VCaP (cell line): ENCODE data around the gene PPIB.

Experiments
- H3K27ac ChIP-seq: fragments of 450-650 bp; 2 replicates; pipeline ENCODE4 v1.5.1; 2017
- TF ChIP-seq, protein P1 (sequence below): fragments of 450-650 bp; conservative IDR thresholded peaks from 2 replicates; pipeline ENCODE4 v1.5.1; 2017; ENCODE audit warnings: mild to moderate bottlenecking, moderate library complexity

PPIB gene

DNA sequence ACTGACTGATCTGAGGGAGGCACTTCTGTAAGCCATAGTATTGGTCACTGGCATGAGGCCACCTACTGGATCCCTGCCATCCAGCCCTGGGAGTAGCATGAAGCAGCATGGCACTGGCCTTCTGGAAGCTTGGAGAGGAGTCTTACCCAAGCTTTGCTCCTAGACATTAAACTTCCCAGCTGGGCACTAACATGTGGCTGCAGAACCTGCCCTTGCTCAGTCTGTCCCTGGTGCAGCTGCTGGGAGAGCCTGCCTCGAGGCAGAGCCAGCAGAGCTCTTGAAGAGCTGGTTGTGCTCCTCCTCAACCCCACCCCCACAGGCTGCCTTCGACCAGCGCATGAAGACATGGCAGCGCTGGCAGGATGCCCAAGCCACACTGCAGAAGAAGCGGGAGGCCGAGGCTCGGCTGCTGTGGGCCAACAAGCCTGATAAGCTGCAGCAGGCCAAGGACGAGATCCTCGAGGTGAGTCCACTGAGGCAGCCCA, 28.4 kb downstream of the PPIB start:
- TF ChIP-seq, protein P1, sequence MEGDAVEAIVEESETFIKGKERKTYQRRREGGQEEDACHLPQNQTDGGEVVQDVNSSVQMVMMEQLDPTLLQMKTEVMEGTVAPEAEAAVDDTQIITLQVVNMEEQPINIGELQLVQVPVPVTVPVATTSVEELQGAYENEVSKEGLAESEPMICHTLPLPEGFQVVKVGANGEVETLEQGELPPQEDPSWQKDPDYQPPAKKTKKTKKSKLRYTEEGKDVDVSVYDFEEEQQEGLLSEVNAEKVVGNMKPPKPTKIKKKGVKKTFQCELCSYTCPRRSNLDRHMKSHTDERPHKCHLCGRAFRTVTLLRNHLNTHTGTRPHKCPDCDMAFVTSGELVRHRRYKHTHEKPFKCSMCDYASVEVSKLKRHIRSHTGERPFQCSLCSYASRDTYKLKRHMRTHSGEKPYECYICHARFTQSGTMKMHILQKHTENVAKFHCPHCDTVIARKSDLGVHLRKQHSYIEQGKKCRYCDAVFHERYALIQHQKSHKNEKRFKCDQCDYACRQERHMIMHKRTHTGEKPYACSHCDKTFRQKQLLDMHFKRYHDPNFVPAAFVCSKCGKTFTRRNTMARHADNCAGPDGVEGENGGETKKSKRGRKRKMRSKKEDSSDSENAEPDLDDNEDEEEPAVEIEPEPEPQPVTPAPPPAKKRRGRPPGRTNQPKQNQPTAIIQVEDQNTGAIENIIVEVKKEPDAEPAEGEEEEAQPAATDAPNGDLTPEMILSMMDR, result no peak
- no peak overlapping the region for H3K27ac ChIP-seq

GRCh38 chr15:64133623-64134344, 29.0 kb downstream of the PPIB start:
- H3K27ac ChIP-seq, result no peak overlapping the region
- TF ChIP-seq, protein P1, result no peak

GRCh38 chr15:64132217-64132616, 30.6 kb downstream of the PPIB start:
- no peak overlapping the region for H3K27ac ChIP-seq
- TF ChIP-seq, protein P1, result no peak

- TF ChIP-seq, protein P1, result no peak
- no peak overlapping the region for H3K27ac ChIP-seq
Measured at GRCh38 chr15:64131547-64131946, 31.3 kb downstream of the PPIB start.

DNA sequence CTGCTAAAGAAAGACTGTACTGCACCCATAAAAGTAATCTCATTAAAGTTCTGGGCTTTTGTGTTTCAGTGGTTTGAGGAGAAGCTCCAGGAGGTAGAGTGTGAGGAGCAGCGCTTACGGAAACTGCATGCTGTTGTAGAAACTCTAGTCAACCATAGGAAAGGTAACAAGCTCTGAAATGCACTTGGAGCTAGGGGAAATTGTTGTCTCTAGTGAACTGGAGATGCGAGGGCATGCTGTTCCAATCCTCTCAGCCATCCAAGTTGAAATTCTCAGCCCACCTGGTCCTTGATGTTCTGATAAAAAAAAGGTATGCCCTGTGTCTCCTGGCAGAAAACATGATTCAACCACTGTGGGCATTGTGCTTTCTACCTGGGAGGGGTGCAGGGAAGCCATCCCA, 32.7 kb downstream of the PPIB start:
- TF ChIP-seq, protein P1, result no peak
- no peak overlapping the region for H3K27ac ChIP-seq

DNA sequence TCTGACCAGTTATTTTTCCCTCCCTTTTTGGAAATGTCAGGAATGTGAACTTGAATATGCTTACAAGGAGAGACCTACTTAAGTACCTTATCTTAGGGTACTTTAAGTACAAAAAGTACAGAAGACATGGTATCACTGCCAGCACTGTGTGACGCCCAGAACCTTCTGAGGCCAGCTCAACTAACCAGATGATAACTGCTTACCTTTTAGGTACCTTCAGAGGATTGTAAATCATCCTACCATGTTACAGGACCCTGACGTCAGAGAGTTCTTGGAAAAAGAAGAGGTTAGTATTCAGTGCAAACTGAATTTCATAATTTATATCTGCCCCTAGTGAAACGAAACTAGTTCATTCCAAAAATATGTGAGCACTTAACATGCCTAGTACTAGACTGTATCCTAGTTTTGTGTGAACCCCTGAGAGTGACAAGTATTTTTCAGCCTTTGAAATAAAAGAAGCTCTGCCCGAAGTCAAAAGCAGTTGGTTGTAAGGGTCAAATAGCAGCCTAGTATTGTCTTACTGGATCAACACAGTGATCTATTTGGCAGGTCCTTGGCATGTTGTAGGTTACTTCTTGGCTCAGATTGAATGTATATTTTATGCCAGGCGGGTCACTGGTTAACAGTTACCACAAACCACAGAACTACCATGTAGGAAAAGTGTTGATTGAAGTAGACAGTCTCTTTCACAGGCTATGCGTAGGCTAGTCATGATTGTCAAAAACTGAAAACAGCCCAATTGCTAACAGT, 35.1 kb downstream of the PPIB start:
- no peak overlapping the region for H3K27ac ChIP-seq
- TF ChIP-seq, protein P1, result no peak

GRCh38 chr15:64125978-64126377, 36.8 kb downstream of the PPIB start:
- no peak overlapping the region for H3K27ac ChIP-seq
- TF ChIP-seq, protein P1, result no peak
